Ovary (tissue), 9 donors: ENCODE data around the gene FAM149B1. TPM values are rescaled to one million over a fixed set of nuclear protein-coding genes. Genes with fewer than 3 reads are reported as not detected.

ENCODE experiments used
- DNase-seq, 5 donors: peaks; one replicate each; pipeline ENCODE4 v3.0.0-alpha.2; 2019 to 2020
- H3K27ac ChIP-seq, 2 donors: fragments of 200-600 bp; one replicate each; pipeline versions ENCODE4 v1.5.1 to v1.8.0; 2019 to 2022
- H3K27me3 ChIP-seq: fragments of 200-600 bp; one replicate; pipeline ENCODE4 v1.8.0; 2022
- H3K36me3 ChIP-seq: fragments of 200-600 bp; sonication (generic); one replicate; pipeline ENCODE4 v1.5.1; 2019
- H3K4me1 ChIP-seq: one replicate; pipeline ENCODE4 v1.8.1; 2013; ENCODE audit warnings: mild to moderate bottlenecking, moderate library complexity; ENCODE audit not compliant: insufficient read depth
- H3K4me3 ChIP-seq: fragments of 200-600 bp; sonication (generic); one replicate; pipeline ENCODE4 v1.5.1; 2017
- H3K9me3 ChIP-seq, 2 donors: fragments of 200-600 bp in 1 of 2; sonication (generic) in 1 of 2; one replicate each; pipeline versions ENCODE4 v1.5.1 to v1.8.1; 2013 to 2019; ENCODE audit warnings: mild to moderate bottlenecking in 1 of 2, moderate library complexity in 1 of 2
- CTCF ChIP-seq, 3 donors: fragments of 450-650 bp in 2 of 3; fragments of 200-600 bp in 1 of 3; IDR thresholded peaks; one replicate each; pipeline versions ENCODE4 v1.5.1 to v1.8.0; 2016 to 2022; ENCODE audit warnings: antibody characterized with exemption in 3 of 3, mild to moderate bottlenecking in 1 of 3
- EP300 ChIP-seq: sonication (generic); formaldehyde crosslinking; IDR thresholded peaks from one replicate; pipeline ENCODE4 v1.6.1; 2017; ENCODE audit warnings: antibody characterized with exemption
- POLR2A ChIP-seq: fragments of 450-650 bp; IDR thresholded peaks from one replicate; pipeline ENCODE4 v1.6.1; 2017; ENCODE audit warnings: antibody characterized with exemption, mild to moderate bottlenecking, moderate library complexity
- WGBS, 3 donors: extraction: QIAGEN DNeasy Blood & Tissue Kit in 1 of 3; methylation state at CpG; one replicate each; pipeline versions ENCODE4 v1.1.5 to v1.1.7; 2013 to 2017; 5-methylcytosine and 5-hydroxymethylcytosine counted together
- intact Hi-C, 4 donors: fragments of 100-400 bp; cut with DNase I; formaldehyde crosslinking; loops; one replicate each; pipeline versions ENCODE4 v1.11.0 to v1.15.1; 2022 to 2023
- polyA plus RNA-seq, 2 donors: library from polyadenylated mRNA; stranded (reverse); fragments of 200-250 nt in 1 of 2; fragments of 350-450 nt in 1 of 2; fragmentation: Illumina TruSeq in 1 of 2; extraction: RNeasy Lipid Tissue Mini Kit (QIAGEN cat#74804) in 1 of 2; gene quantifications; one replicate each; pipeline ENCODE4 v1.2.3, GENCODE V29; 2013 to 2014
- total RNA-seq, 7 donors: library from RNA; depleted of rRNA in 2 of 7; stranded (reverse); fragments of >200 nt in 2 of 7; fragmentation: NEBNext Ultra II Directional in 3 of 7; extraction: Animal tissue kit (Norgen Biotek cat#: 25700) in 3 of 7; gene quantifications; one replicate each; pipeline versions ENCODE4 v1.1.0 to v1.2.4, GENCODE V29; 2016 to 2023
- donor health status: DM: no; HTN: no; CAD: no; lungs with moderate emphysema.
- donor health status: DM: no; HTN: no; CAD: no.
- donor health status: Bipolar disorder and iron deficiency.
- donor health status: DM: yes; HTN: yes; CAD: no.
- donor health status: DM: no; HTN: no; CAD: no.
- donor health status: DM: yes; HTN: yes; CAD: no.

Gene FAM149B1
- total and polyA plus RNA-seq, 9 donors = 11.7 to 34.8 (median 23.2) TPM

GRCh38 chr10:73247509-73248258, 79.8 kb downstream of the FAM149B1 start:
- no peak for DNase-seq
- Histone ChIP-seq H3K4me3 (peak overlapping the region; percentile 86), H3K27ac (peak overlapping the region; percentile 58 to 68), H3K27me3 (no peaks in the 10 kb centered on the region), H3K9me3 (no peaks in the 10 kb centered on the region), H3K36me3 (no peaks in the 10 kb centered on the region), H3K4me1 (peaks cover 5% of the 10 kb centered on the region)
- intact Hi-C loops = no loop called here
- no peak for TF ChIP-seq CTCF (IDR thresholded peaks at IDR 0.05)
- TF ChIP-seq POLR2A = no peak
- 14 to 29% (median 24%) methylated on average over 4 of the region's 4 CpGs for WGBS, 3 donors

- Histone ChIP-seq H3K4me3 (no peak overlapping the region), H3K27ac (no peak overlapping the region), H3K36me3 (no peaks in the 10 kb centered on the region), H3K27me3 (no peaks in the 10 kb centered on the region), H3K9me3 (no peaks in the 10 kb centered on the region), H3K4me1 (peaks cover 5% of the 10 kb centered on the region)
- TF ChIP-seq EP300 (no peak), POLR2A (no peak), CTCF (IDR thresholded peaks at IDR 0.05) (no peak)
- no peak for DNase-seq
- intact Hi-C loops = no loop called here
- 52 to 68% (median 56%) methylated on average over 5 of the region's 5 CpGs for WGBS, 3 donors
These were observed 80.4 kb downstream of the FAM149B1 start for GRCh38 chr10:73248259-73248724.

DNA sequence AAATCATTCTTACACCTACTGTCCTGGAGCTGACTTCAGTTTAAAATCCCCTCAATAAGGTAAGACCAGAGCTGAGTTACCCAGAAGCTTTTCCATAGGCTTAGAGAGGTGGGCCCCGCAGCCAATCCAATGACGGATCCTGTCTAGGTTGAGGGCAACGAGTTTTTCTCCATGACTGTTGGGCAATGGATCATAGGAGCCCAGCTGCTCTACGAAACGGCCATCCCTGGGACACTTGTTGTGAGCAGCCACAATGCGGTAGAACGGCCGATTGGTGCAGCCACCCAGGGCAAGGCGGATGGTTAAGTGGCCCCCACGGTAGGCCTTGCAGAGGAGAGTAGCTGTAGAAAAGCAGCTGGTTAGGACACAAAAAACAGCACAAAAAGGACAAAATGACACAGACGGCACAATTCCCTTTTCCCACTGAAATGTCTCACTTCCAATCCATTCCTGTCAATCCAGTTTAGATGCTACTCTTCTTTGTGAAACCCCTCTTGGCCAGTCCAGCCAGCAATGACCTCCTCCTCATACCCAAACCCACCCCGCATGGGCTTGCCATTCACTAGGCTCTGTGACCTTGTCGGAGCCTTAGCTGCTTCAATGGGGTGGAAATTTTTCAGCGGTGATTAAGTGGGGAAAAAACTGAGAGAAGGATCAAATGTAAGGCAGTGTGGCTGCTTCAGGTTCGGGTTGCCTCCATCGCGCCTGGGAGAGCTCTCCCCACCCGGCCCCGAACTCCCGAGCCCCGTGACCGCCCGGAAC, 83.9 kb downstream of the FAM149B1 start:
- Histone ChIP-seq H3K9me3 (no peaks in the 10 kb centered on the region), H3K36me3 (no peaks in the 10 kb centered on the region), H3K4me1 (peaks cover 5% of the 10 kb centered on the region), H3K27me3 (no peaks in the 10 kb centered on the region), H3K4me3 (peak overlapping the region; percentile 81), H3K27ac (peak overlapping the region; percentile 77 to 80)
- DNase-seq = no peak
- intact Hi-C loops = no loop called here
- 12 to 22% (median 14%) methylated on average over 23 of the region's 23 CpGs for WGBS, 3 donors
- TF ChIP-seq POLR2A (no peak), CTCF (IDR thresholded peaks at IDR 0.05) (no peak), EP300 (no peak)

DNA sequence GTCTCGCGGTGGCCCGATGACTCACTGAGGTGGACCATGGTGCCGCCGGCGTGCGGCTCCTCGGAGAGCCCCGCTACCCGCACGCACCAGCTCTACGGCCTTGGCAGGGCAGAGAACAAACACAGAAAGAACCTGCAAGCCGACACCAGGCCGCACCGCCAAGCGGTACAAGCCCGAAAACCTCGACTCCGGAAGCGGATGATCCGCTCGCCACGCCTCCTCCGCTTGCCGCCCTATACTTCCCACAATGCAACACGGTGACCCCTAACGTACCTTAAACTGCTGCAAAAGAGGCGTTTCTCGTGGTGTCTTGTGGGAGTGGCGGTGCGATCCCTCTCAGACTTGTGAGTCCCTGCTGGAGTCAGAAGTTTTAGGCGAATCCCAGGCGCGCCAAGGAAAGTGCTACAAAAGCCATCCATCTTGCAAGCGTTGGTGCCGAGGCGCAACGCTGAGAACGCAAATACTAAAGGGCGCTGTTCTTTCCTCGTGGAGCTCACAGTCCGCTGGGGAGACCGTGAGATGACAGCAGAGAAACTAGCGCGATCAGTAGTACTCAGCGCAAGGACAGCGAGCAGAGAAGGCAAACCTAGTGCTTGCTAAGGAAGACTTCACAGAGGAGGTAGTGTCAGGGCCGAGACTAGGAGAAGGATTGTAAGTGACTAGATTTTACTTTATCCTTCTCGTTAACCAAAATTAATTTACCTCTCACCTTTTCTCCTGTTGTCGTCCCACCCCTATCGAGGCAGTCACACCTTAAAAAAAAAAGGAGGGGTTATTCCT, 84.7 kb downstream of the FAM149B1 start, which contains the start of gene MRPS16:
Gene MRPS16, minus strand, starts transcription at position 200 of the 780 bp plus-strand sequence. Its CDS starts 162 bp downstream, at position 38.
- Histone ChIP-seq H3K36me3 (no peaks in the 10 kb centered on the region), H3K27me3 (no peaks in the 10 kb centered on the region), H3K27ac (peak within 1 kb of the TSS; percentile 77 to 80), H3K4me3 (peak within 1 kb of the TSS; percentile 81), H3K4me1 (peaks cover 5% of the 10 kb centered on the region), H3K9me3 (no peaks in the 10 kb centered on the region)
- peak; percentile 91 to 94 (median 92) for DNase-seq
- WGBS, 3 donors = 0% methylated on average over 46 to 51 of the region's 51 CpGs
- intact Hi-C loops = no loop called here
- TF ChIP-seq CTCF (IDR thresholded peaks at IDR 0.05) (no peak), EP300 (no peak), POLR2A (peak; percentile 68)
